GM12878 (cell line): ENCODE data around the gene ARHGAP22. TPM values are rescaled to one million over a fixed set of nuclear protein-coding genes. Genes with fewer than 3 reads are reported as not detected.

ENCODE experiments used
- ATAC-seq: fragments of 200-7000 bp; cut with Tn5 transposase; 3 replicates; pipeline ENCODE4 v1.9.1; 2020; ENCODE audit warnings: mild to moderate bottlenecking, moderate library complexity
- BruUV-seq: library from RNA; stranded (reverse); fragments of 400-500 nt; replicated peaks from 2 replicates; lab custom pipeline; 2021; lab: Mats Ljungman, UMichigan
- CTCF ChIA-PET: fragments of 300-600 bp; sonication (Branson Sonifier 250); formaldehyde crosslinking; extraction: SDS; loops from one replicate; lab custom pipeline; 2021; ENCODE audit warnings: inconsistent platforms; lab: Yijun Ruan, JAX
- POLR2A ChIA-PET: fragments of 350-600 bp; formaldehyde crosslinking; extraction: SDS; loops from one replicate; lab custom pipeline; 2021; ENCODE audit warnings: inconsistent platforms; lab: Charles Lee
- RAD21 ChIA-PET: fragments of 300-600 bp; sonication (Branson Sonifier 250); formaldehyde crosslinking; loops from one replicate; lab custom pipeline; 2023; ENCODE audit warnings: antibody characterized with exemption; ENCODE audit not compliant: unreplicated experiment; lab: Charles Lee
- SMC1A ChIA-PET: fragments of 300-600 bp; sonication (Branson Sonifier 250); formaldehyde crosslinking; loops from one replicate; lab custom pipeline; 2023; ENCODE audit not compliant: unreplicated experiment, uncharacterized antibody; lab: Charles Lee
- DNase-seq: peaks from one replicate; pipeline ENCODE4 v3.0.0-alpha.2; 2011; ENCODE audit warnings: low read depth, low spot score
- FAIRE-seq: peaks from 3 replicates; lab custom pipeline; 2011; peaks lifted over from hg19 to GRCh38; lab: Jason Lieb, UNC
- H2AFZ ChIP-seq: 2 replicates; pipeline ENCODE4 v1.6.0; 2011; ENCODE audit warnings: low read depth, low read length, control low read depth; ENCODE audit not compliant: control insufficient read depth
- H3K27ac ChIP-seq: 2 replicates; pipeline ENCODE4 v1.5.1; 2011; ENCODE audit warnings: control low read depth; ENCODE audit not compliant: control insufficient read depth, insufficient read depth
- H3K27me3 ChIP-seq, 2 experiments: replicated peaks in 1 of 2; 2 replicates each; pipeline versions ENCODE4 v1.6.0 to v1.6.1; 2011; ENCODE audit warnings: low read length in 1 of 2; ENCODE audit not compliant: control insufficient read depth in 2 of 2, insufficient read depth in 2 of 2
- H3K36me3 ChIP-seq, 2 experiments: 2 replicates each; pipeline ENCODE4 v1.5.1; 2011; ENCODE audit warnings: low read length in 1 of 2; ENCODE audit not compliant: control insufficient read depth in 2 of 2, insufficient read depth in 2 of 2
- H3K4me1 ChIP-seq: 2 replicates; pipeline ENCODE4 v1.6.1; 2011; ENCODE audit warnings: mild to moderate bottlenecking, low read length, moderate library complexity, mixed read lengths; ENCODE audit not compliant: control insufficient read depth, insufficient read depth
- H3K4me2 ChIP-seq: 2 replicates; pipeline ENCODE4 v1.6.0; 2011; ENCODE audit warnings: control low read depth; ENCODE audit not compliant: control insufficient read depth, insufficient read depth
- H3K4me3 ChIP-seq: fragments of 200-600 bp; sonication (generic); 2 replicates; pipeline ENCODE4 v1.5.1; 2016
- H3K79me2 ChIP-seq: 2 replicates; pipeline ENCODE4 v1.6.0; 2011; ENCODE audit warnings: low read length; ENCODE audit not compliant: control insufficient read depth, insufficient read depth
- H3K9ac ChIP-seq: 2 replicates; pipeline ENCODE4 v1.8.0; 2011; ENCODE audit warnings: low read length, control low read depth, mixed read lengths; ENCODE audit not compliant: control insufficient read depth, insufficient read depth
- H3K9me3 ChIP-seq: replicated peaks from 3 replicates; pipeline ENCODE4 v1.5.1; 2011; ENCODE audit warnings: mild to moderate bottlenecking, low read length; ENCODE audit not compliant: control insufficient read depth, insufficient read depth
- H4K20me1 ChIP-seq: 2 replicates; pipeline ENCODE4 v1.6.0; 2011; ENCODE audit not compliant: control insufficient read depth, insufficient read depth
- CREM ChIP-seq: IDR thresholded peaks from 2 replicates; pipeline ENCODE4 v1.6.1; 2014; ENCODE audit warnings: antibody characterized with exemption, low read depth
- ZZZ3 ChIP-seq: IDR thresholded peaks from 2 replicates; pipeline ENCODE4 v1.6.1; 2011; ENCODE audit warnings: low read depth; ENCODE audit not compliant: control insufficient read depth, insufficient read length
- WGBS: methylation state at CpG from one replicate; pipeline ENCODE4 v1.1.6; 2016; ENCODE audit warnings: low lambda C conversion rate; ENCODE audit not compliant: insufficient replicate concordance, insufficient coverage; ENCODE audit errors: missing lambda C conversion rate; 5-methylcytosine and 5-hydroxymethylcytosine counted together
- in situ Hi-C: fragments of 300-500 bp; cut with MboI; formaldehyde crosslinking; loops from 9 replicates; pipeline ENCODE4 v1.14.3; 2018; ENCODE audit warnings: mixed read lengths
- intact Hi-C: fragments of 100-400 bp; cut with micrococcal nuclease; formaldehyde crosslinking; loops from one replicate; pipeline ENCODE4 v1.14.2; 2022; ENCODE audit not compliant: unreplicated experiment
- polyA plus RNA-seq, 11 experiments: library from polyadenylated mRNA; depleted of rRNA in 4 of 11; unstranded in 6 of 11; stranded (reverse) in 5 of 11; fragments of >200 nt; fragmentation: Nextera tagmentation in 4 of 11; fragmentation: Illumina TruSeq in 1 of 11; extraction: Ambion mirVana in 4 of 11; extraction: Trizol in 1 of 11; gene quantifications; 1 replicate in 1 of 11; 2 replicates in 10 of 11; pipeline versions ENCODE4 v1.2.1 to v1.2.3, GENCODE V29; 2011 to 2016; ENCODE audit warnings: inconsistent platforms in 2 of 11, missing spikeins in 2 of 11, low read depth in 1 of 11
- total RNA-seq, 4 experiments: library from RNA; depleted of rRNA in 3 of 4; stranded (reverse); fragments of >200 nt in 3 of 4; fragmentation: Illumina TruSeq in 1 of 4; extraction: Trizol in 1 of 4; gene quantifications; 2 replicates each; pipeline versions ENCODE4 v1.2.1 to v1.2.3, GENCODE V29; 2013 to 2021
- TF ChIP-seq, protein P1 (sequence below): IDR thresholded peaks from 2 replicates; pipeline ENCODE4 v1.6.1; 2012; ENCODE audit warnings: low read length, inconsistent platforms
- TF ChIP-seq, protein P2 (sequence below): fragments of 450-650 bp; IDR thresholded peaks from 2 replicates; pipeline ENCODE4 v1.6.1; 2018; ENCODE audit warnings: mild to moderate bottlenecking, low read depth, moderate library complexity; ENCODE audit not compliant: partially characterized antibody

ARHGAP22 gene
- total and polyA plus RNA-seq, 10 of the 15 experiments (the other 5 are each of a cell fraction or from before 2014, with no cell fraction given): 0.07 to 0.61 (median 0.18) TPM; not detected in 5

DNA sequence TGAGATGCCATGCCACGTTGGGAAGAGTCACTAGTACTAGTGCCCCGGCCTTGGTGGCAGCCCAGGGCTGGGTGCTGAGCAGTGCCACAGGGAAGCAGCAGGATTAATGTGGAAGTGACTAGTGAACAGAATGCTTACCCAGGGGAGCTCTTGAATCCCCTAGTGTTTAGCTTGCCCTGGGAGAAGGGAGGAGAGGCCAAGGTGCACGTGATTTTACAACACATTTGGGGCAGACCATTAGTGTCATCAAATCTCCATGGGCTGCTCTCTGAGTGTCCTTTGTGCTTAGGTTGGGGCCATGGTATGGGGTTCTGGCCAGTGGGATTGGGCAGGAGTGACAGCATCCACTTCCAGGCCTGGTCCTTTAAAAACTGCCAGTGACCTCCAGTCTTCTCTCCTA is 37.5 kb downstream of the ARHGAP22 start:
- 33% methylated on average over 3 of the region's 3 CpGs for WGBS
- H3K9ac ChIP-seq: no peak overlapping the region
- H2AFZ ChIP-seq: no peak overlapping the region
- H3K27me3 ChIP-seq: no peaks in the 10 kb centered on the region
- H3K79me2 ChIP-seq: no peaks in the 10 kb centered on the region
- no peaks in the 10 kb centered on the region for H3K9me3 ChIP-seq
- no peak for DNase-seq
- in situ Hi-C loops (no loop called here), intact Hi-C loops (no loop called here)
- TF ChIP-seq CREM: no peak
- CTCF ChIA-PET: interaction anchor here (0.8 to 1.5 kb wide), 4 partner anchors 11 to 90 kb away, joined by 3 to 4 read pairs (median 3); no protein-coding TSS in a partner anchor
- RAD21 ChIA-PET: no interaction called here
- no peak overlapping the region for H3K4me3 ChIP-seq
- H3K4me1 ChIP-seq: no peaks in the 10 kb centered on the region
- SMC1A ChIA-PET: interaction anchor here (1.9 to 2.1 kb wide), 2 partner anchors 14 to 40 kb away, joined by 4 to 8 read pairs; no protein-coding TSS in a partner anchor
- no TSS peak for BruUV-seq
- no peaks in the 10 kb centered on the region; the same call in 1 of the 2 replicates for H4K20me1 ChIP-seq
- POLR2A ChIA-PET: no interaction called here
- no peak for ATAC-seq
- no peak for FAIRE-seq
- H3K4me2 ChIP-seq: no peak overlapping the region
- no peaks in the 10 kb centered on the region for H3K36me3 ChIP-seq
- no peak overlapping the region for H3K27ac ChIP-seq

DNA sequence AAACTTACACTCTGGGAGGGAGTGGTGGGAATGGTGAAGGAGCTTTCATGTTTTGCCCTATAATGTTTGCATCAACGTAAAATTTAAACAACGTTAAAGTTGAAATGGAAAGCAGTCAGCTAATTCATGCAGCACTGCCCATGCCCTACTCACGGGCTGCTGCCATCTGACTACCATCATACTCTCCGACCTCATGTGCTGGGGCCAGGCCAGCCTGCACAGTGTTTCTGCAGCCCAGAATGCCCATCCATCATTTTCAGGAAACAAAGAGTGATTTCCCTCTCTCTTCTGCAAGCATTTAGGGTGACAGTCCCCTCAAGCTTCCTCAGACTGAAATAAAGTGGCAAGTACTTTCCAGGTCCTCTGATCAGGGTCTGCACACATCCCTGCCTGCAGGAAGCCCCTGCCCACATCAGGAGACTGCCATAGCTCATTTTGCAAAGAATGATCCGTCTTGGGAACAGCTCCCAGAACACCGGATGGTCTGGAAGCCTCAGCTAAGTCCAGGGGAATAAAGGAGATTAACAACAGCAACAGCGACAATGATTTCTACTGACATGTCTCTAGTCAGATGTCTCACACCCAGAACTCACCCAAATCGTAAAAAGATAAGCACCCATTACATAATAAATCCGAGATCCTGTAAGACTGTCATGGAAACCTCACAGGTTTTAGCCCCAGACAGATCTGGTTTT is 40.3 kb downstream of the ARHGAP22 start:
- ChIA-PET CTCF (interaction anchor here (0.7 to 2.2 kb wide), 5 partner anchors 8 to 94 kb away, joined by 3 to 14 read pairs (median 3); no protein-coding TSS in a partner anchor), POLR2A (no interaction called here), SMC1A (no interaction called here), RAD21 (interaction anchor here (0.6 to 1.3 kb wide), 2 partner anchors 91 to 92 kb away, joined by 3 read pairs; no protein-coding TSS in a partner anchor)
- H3K27me3 ChIP-seq: no peaks in the 10 kb centered on the region
- no peak overlapping the region for H3K4me2 ChIP-seq
- FAIRE-seq (no peak), ATAC-seq (no peak), DNase-seq (no peak)
- H3K9me3 ChIP-seq: no peaks in the 10 kb centered on the region
- H3K9ac ChIP-seq: no peak overlapping the region
- intact Hi-C loops: no loop called here
- no peak overlapping the region for H2AFZ ChIP-seq
- no peaks in the 10 kb centered on the region for H3K36me3 ChIP-seq
- no peak overlapping the region for H3K27ac ChIP-seq
- H3K79me2 ChIP-seq: no peaks in the 10 kb centered on the region
- no TSS peak for BruUV-seq
- in situ Hi-C loops: no loop called here
- WGBS: 34% methylated on average over 9 of the region's 9 CpGs
- no peak overlapping the region for H3K4me3 ChIP-seq
- H4K20me1 ChIP-seq: no peaks in the 10 kb centered on the region; the same call in 1 of the 2 replicates
- H3K4me1 ChIP-seq: no peaks in the 10 kb centered on the region
- TF ChIP-seq, protein P1, sequence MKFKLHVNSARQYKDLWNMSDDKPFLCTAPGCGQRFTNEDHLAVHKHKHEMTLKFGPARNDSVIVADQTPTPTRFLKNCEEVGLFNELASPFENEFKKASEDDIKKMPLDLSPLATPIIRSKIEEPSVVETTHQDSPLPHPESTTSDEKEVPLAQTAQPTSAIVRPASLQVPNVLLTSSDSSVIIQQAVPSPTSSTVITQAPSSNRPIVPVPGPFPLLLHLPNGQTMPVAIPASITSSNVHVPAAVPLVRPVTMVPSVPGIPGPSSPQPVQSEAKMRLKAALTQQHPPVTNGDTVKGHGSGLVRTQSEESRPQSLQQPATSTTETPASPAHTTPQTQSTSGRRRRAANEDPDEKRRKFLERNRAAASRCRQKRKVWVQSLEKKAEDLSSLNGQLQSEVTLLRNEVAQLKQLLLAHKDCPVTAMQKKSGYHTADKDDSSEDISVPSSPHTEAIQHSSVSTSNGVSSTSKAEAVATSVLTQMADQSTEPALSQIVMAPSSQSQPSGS: no peak
- no peak for TF ChIP-seq ZZZ3
- TF ChIP-seq, protein P2, sequence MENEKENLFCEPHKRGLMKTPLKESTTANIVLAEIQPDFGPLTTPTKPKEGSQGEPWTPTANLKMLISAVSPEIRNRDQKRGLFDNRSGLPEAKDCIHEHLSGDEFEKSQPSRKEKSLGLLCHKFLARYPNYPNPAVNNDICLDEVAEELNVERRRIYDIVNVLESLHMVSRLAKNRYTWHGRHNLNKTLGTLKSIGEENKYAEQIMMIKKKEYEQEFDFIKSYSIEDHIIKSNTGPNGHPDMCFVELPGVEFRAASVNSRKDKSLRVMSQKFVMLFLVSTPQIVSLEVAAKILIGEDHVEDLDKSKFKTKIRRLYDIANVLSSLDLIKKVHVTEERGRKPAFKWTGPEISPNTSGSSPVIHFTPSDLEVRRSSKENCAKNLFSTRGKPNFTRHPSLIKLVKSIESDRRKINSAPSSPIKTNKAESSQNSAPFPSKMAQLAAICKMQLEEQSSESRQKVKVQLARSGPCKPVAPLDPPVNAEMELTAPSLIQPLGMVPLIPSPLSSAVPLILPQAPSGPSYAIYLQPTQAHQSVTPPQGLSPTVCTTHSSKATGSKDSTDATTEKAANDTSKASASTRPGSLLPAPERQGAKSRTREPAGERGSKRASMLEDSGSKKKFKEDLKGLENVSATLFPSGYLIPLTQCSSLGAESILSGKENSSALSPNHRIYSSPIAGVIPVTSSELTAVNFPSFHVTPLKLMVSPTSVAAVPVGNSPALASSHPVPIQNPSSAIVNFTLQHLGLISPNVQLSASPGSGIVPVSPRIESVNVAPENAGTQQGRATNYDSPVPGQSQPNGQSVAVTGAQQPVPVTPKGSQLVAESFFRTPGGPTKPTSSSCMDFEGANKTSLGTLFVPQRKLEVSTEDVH: no peak
